ENCODE measurements around the gene RBPJ. TPM values are rescaled to one million over a fixed set of nuclear protein-coding genes. Genes with fewer than 3 reads are reported as not detected.

RBPJ gene
- polyA plus RNA-seq, 1 donor from 2014 or later = 89.8 TPM

DNA sequence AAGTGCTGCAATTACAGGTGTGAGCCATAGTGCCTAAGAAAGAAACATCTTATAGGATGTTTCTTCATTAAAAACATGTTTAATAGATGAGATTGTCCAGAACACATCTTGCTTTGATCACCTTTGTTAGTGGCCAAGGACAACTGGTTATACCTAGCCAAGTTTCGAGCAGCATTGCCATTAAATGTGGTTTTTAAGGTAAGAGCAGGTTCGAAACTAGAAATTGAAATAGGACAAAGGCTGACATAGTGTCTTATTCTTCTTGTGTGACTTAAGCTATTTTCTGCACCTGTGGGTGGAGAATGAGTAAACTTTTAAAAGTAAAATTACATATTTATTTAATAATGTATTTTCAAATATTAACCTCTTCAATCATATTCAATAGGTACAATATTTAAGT is 59.0 kb downstream of the RBPJ start:
- Histone ChIP-seq H3K79me2 (replicated peaks; ENCODE audit: insufficient read depth, low read length) (peaks cover 90% of the 10 kb centered on the region), H4K20me1 (ENCODE audit: insufficient read depth) (no peaks in the 10 kb centered on the region), H3K27ac (ENCODE audit: low read length) (no peak overlapping the region), H3K4me3 (ENCODE audit: low read length) (no peak overlapping the region), H3F3A (ENCODE audit: insufficient read depth, low read length, poor library complexity, severe bottlenecking) (no peaks in the 10 kb centered on the region), H3K9me3 (ENCODE audit: low read length) (no peaks in the 10 kb centered on the region), H3K9me2 (ENCODE audit: insufficient read depth, low read length) (no peaks in the 10 kb centered on the region), H3K36me3 (ENCODE audit: insufficient read depth, low read length) (no peaks in the 10 kb centered on the region), H3K4me2 (ENCODE audit: low read length) (no peak overlapping the region), H3K27me3 (ENCODE audit: insufficient read depth, low read depth, low read length) (no peaks in the 10 kb centered on the region), H3K9ac (ENCODE audit: low read length) (no peak overlapping the region), H2AFZ (ENCODE audit: low read depth, low read length) (no peak overlapping the region)
- TF ChIP-seq SMC3 (conservative IDR thresholded peaks at IDR 0.05; ENCODE audit: poor library complexity) = no peak
- no peak for TF ChIP-seq REST (IDR thresholded peaks at IDR 0.05; ENCODE audit: borderline replicate concordance)
- no peak for TF ChIP-seq POLR2AphosphoS5 (IDR thresholded peaks at IDR 0.05)
- TF ChIP-seq EP300 (conservative IDR thresholded peaks at IDR 0.05; ENCODE audit: poor library complexity, severe bottlenecking) = no peak

DNA sequence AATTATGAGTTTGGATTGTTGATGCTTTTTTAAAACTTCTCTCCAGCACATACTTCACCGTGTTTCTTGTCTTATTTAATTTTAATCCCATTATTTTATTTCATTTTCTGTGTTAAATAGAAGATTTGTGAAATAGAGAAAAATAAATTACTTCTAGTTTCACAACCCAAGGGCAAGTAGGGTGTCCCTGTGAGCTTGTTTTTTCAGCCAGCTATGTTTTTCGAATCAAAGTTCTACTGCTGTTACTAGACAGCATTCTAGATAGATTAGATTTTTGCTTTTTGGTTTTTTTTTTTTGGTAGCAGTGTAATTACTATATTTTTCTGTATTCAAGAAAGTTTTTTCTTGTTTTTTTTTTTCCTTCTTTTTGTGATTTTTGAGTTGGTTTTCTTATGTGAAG is 59.9 kb downstream of the RBPJ start:
- H3K4me2 ChIP-seq (ENCODE audit: low read length) = no peak overlapping the region
- H3K4me3 ChIP-seq (ENCODE audit: low read length) = no peak overlapping the region
- no peak overlapping the region for H2AFZ ChIP-seq (ENCODE audit: low read depth, low read length)
- peaks cover 85% of the 10 kb centered on the region for H3K79me2 ChIP-seq (replicated peaks; ENCODE audit: insufficient read depth, low read length)
- H3K36me3 ChIP-seq (ENCODE audit: insufficient read depth, low read length) = no peaks in the 10 kb centered on the region
- TF ChIP-seq MXI1 (conservative IDR thresholded peaks at IDR 0.05; ENCODE audit: poor library complexity, severe bottlenecking) (no peak), POLR2AphosphoS5 (IDR thresholded peaks at IDR 0.05) (no peak), EP300 (conservative IDR thresholded peaks at IDR 0.05; ENCODE audit: poor library complexity, severe bottlenecking) (no peak), RAD21 (conservative IDR thresholded peaks at IDR 0.05) (no peak), TAF1 (IDR thresholded peaks at IDR 0.05; ENCODE audit: low read depth) (no peak), SMC3 (conservative IDR thresholded peaks at IDR 0.05; ENCODE audit: poor library complexity) (no peak), EZH2 (IDR thresholded peaks at IDR 0.05; ENCODE audit: borderline replicate concordance, insufficient read depth, low read length, poor library complexity, severe bottlenecking) (no peak), REST (IDR thresholded peaks at IDR 0.05; ENCODE audit: borderline replicate concordance) (no peak)
- TF ChIP-seq, protein P1, sequence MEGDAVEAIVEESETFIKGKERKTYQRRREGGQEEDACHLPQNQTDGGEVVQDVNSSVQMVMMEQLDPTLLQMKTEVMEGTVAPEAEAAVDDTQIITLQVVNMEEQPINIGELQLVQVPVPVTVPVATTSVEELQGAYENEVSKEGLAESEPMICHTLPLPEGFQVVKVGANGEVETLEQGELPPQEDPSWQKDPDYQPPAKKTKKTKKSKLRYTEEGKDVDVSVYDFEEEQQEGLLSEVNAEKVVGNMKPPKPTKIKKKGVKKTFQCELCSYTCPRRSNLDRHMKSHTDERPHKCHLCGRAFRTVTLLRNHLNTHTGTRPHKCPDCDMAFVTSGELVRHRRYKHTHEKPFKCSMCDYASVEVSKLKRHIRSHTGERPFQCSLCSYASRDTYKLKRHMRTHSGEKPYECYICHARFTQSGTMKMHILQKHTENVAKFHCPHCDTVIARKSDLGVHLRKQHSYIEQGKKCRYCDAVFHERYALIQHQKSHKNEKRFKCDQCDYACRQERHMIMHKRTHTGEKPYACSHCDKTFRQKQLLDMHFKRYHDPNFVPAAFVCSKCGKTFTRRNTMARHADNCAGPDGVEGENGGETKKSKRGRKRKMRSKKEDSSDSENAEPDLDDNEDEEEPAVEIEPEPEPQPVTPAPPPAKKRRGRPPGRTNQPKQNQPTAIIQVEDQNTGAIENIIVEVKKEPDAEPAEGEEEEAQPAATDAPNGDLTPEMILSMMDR (IDR thresholded peaks at IDR 0.05; ENCODE audit: poor library complexity, severe bottlenecking) = no peak
- no peaks in the 10 kb centered on the region for H3F3A ChIP-seq (ENCODE audit: insufficient read depth, low read length, poor library complexity, severe bottlenecking)
- no peaks in the 10 kb centered on the region for H3K9me2 ChIP-seq (ENCODE audit: insufficient read depth, low read length)
- H3K9ac ChIP-seq (ENCODE audit: low read length) = no peak overlapping the region
- H3K27ac ChIP-seq (ENCODE audit: low read length) = no peak overlapping the region
- H3K9me3 ChIP-seq (ENCODE audit: low read length) = no peaks in the 10 kb centered on the region
- no peaks in the 10 kb centered on the region for H4K20me1 ChIP-seq (ENCODE audit: insufficient read depth)
- H3K27me3 ChIP-seq (ENCODE audit: insufficient read depth, low read depth, low read length) = no peaks in the 10 kb centered on the region

Data from neural cell (in vitro differentiated cells).